Muscle of leg (tissue), 11 donors: ENCODE measurements around the gene GTPBP2. TPM values are rescaled to one million over a fixed set of nuclear protein-coding genes. Genes with fewer than 3 reads are reported as not detected.

ENCODE experiments used
- DNase-seq: peaks from one replicate; pipeline ENCODE4 v3.0.0; 2013
- H3K27ac ChIP-seq: one replicate; pipeline ENCODE4 v1.5.1; 2013; ENCODE audit warnings: mild to moderate bottlenecking, low read length, control low read depth
- H3K27me3 ChIP-seq: one replicate; pipeline ENCODE4 v1.6.1; 2013; ENCODE audit warnings: low read length; ENCODE audit not compliant: control insufficient read depth, insufficient read depth
- H3K36me3 ChIP-seq: one replicate; pipeline ENCODE4 v1.6.1; 2013; ENCODE audit warnings: low read length; ENCODE audit not compliant: control insufficient read depth, insufficient read depth
- H3K4me1 ChIP-seq: one replicate; pipeline ENCODE4 v1.6.1; 2013; ENCODE audit warnings: low read length; ENCODE audit not compliant: control insufficient read depth, insufficient read depth
- H3K4me3 ChIP-seq: one replicate; pipeline ENCODE4 v1.5.1; 2013; ENCODE audit warnings: low read length, control low read depth
- H3K9me3 ChIP-seq: replicated peaks from 2 replicates; pipeline ENCODE4 v1.6.1; 2013; ENCODE audit warnings: low read depth, low read length; ENCODE audit not compliant: control insufficient read depth
- WGBS: methylation state at CpG from one replicate; pipeline ENCODE4 v1.1.5; 2013; ENCODE audit warnings: missing lambda C conversion rate; ENCODE audit not compliant: insufficient coverage; 5-methylcytosine and 5-hydroxymethylcytosine counted together
- polyA plus RNA-seq, 8 donors: library from polyadenylated mRNA; unstranded; fragments of 120-200 nt; gene quantifications; one replicate each; pipeline versions ENCODE4 v1.2.1 to v1.2.3, GENCODE V29; 2013; ENCODE audit warnings: inconsistent platforms in 1 of 8, low replicate concordance in 1 of 8; ENCODE audit not compliant: insufficient read length in 8 of 8, insufficient read depth in 1 of 8
- total RNA-seq: library from RNA; stranded (reverse); fragments of 120-200 nt; gene quantifications from one replicate; pipeline ENCODE4 v1.2.4, GENCODE V29; 2013

Gene GTPBP2
- total and polyA plus RNA-seq, 9 donors = 31.2 to 44.8 (median 37.0) TPM

GRCh38 chr6:43624786-43625288 lies 4.2 kb downstream of the GTPBP2 start:
- 93% methylated on average over 2 of the region's 7 CpGs for WGBS
- H3K36me3 ChIP-seq = peaks cover 73% of the 10 kb centered on the region
- no peak overlapping the region for H3K27ac ChIP-seq
- peaks cover 23% of the 10 kb centered on the region for H3K4me1 ChIP-seq
- no peak for DNase-seq
- H3K27me3 ChIP-seq = no peaks in the 10 kb centered on the region
- H3K4me3 ChIP-seq = no peak overlapping the region
- no peaks in the 10 kb centered on the region for H3K9me3 ChIP-seq

DNA sequence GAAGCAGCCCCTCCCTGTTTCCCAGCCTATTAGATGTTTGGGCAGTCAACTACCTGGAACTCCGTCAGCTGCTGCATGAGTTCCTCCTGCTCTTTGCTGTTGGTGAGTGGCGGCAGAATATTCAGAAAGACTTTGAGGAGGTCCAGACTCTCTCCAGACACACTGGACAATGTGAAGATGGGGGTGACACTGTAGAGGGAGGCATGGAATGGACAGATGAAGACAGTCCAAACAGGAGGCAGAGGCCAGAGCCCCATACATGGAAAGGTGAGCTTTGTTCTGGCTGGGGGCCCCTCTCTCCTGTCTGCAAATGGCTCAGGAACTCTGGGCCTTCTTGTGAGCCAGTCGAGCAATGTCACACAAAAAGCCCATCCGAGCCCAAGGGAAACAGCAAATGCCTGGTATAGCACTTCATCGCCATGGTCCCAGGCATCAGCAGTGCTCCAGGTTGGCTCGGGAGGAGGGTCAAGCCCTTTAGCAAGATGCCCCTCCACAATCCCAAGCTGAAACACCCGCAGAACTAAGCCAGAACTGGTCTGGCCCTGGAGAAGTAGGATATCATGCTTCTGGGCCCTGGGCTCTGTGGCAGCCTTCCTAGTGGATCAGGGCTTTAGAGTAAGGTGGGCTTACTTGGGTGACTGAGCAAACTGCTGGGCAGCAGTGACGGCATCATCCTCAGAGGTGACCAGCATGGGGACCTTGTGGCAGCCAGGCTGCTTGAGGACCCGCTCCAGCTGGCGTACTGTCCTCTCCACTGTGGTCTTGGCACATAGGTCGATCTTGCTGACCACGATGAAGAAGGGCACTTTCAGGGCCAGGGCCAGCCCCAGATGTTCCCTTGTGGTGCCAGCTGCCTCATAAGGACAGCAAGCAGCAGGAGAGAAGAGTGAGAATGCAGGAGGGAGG lies 4.9 kb downstream of the GTPBP2 start:
- DNase-seq = no peak
- Histone ChIP-seq H3K9me3 (no peaks in the 10 kb centered on the region), H3K4me3 (no peak overlapping the region), H3K27me3 (no peaks in the 10 kb centered on the region), H3K27ac (no peak overlapping the region), H3K4me1 (peaks cover 18% of the 10 kb centered on the region), H3K36me3 (peaks cover 75% of the 10 kb centered on the region)
- 92% methylated on average over 8 of the region's 12 CpGs for WGBS

DNA sequence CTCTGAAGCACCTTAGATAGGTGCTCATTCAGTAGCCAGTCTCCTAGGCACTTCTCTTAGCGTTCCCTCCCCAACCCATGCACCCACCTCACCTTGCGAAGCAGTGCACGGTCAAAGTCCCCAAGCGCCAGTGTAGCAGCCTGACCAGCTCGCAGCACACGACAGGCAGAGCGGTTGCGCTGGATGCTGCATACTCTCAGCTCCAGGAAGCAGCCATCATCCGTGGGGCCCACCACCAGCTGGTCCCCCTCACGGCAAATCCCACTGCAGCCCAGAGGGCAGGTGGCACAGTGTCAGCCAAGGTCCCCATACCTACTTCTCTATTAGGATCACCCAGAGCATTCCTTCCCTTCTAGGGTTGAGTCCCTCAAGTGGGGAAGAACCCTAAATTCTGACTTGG lies 6.5 kb downstream of the GTPBP2 start:
- WGBS = 91% methylated on average over 9 of the region's 10 CpGs

DNA sequence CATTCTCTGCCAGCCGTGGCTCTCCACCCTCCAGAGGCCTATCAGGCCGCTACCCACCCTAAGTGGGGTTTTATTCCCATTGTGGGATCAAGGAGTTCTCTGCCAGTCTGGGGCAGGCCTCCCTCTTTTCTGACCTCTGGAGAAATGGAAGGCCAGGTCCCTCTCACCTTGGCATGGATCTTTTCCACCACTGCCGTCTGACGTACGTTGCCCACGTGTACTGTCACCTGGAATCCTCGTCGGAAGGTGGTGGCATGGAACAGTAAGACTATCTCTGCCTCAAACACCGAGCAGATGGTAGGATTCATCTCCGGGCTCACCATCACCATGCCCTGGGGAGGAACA lies 7.3 kb downstream of the GTPBP2 start:
- H3K27ac ChIP-seq = no peak overlapping the region
- H3K4me3 ChIP-seq = no peak overlapping the region
- peaks cover 2% of the 10 kb centered on the region for H3K4me1 ChIP-seq
- H3K9me3 ChIP-seq = no peaks in the 10 kb centered on the region
- DNase-seq = no peak
- peaks cover 70% of the 10 kb centered on the region for H3K36me3 ChIP-seq
- WGBS = 89% methylated on average over 7 of the region's 10 CpGs
- no peaks in the 10 kb centered on the region for H3K27me3 ChIP-seq

More for the DNA sequence above, 6.5 kb downstream of the GTPBP2 start:
- Histone ChIP-seq H3K36me3 (peaks cover 74% of the 10 kb centered on the region), H3K27me3 (no peaks in the 10 kb centered on the region), H3K9me3 (no peaks in the 10 kb centered on the region), H3K4me3 (no peak overlapping the region), H3K27ac (no peak overlapping the region), H3K4me1 (peaks cover 9% of the 10 kb centered on the region)
- DNase-seq = no peak

DNA sequence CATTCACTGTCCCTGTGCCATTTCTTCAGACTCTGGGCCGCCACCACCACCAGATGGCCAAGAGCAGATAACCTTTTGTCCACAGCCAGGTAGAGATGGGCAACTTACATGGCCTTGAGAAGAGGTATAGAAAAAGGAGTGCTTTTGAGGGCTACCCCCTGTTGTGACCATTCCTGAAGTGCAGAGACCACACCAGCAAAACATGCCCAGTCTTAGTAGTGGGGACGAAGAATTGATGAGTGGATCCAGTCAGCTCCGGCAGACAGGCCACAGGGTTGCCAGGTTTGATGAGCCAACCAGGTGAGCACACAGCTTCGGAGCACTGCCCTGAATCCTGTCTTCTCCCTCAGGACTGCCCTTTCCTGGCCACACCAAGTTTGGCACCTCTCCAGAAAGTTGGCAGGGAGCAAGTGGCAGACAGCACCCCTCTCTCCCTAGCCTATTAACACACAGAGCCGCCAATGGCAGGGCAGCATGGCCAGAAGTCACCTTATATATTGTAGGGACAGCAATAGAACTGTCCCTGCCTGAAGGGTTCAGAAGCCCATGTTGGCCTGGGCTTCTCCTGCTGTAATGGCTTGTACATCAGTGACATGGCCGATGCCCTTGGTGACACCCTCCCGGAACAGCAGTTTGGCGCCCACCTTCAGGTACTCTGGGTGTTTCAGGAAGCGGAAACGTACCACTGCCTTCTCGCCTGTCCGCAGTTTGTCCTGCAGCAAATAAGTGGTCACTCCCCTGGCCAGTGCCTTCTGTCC lies 7.8 kb downstream of the GTPBP2 start:
- DNase-seq = no peak
- WGBS = 97% methylated on average over 10 of the region's 12 CpGs

GRCh38 chr6:43616725-43617472 lies 12.2 kb downstream of the GTPBP2 start:
- H3K4me3 ChIP-seq = no peak overlapping the region
- H3K9me3 ChIP-seq = no peaks in the 10 kb centered on the region
- 100% methylated on average over 3 of the region's 9 CpGs for WGBS
- H3K36me3 ChIP-seq = peaks cover 44% of the 10 kb centered on the region
- no peaks in the 10 kb centered on the region for H3K4me1 ChIP-seq
- no peaks in the 10 kb centered on the region for H3K27me3 ChIP-seq
- H3K27ac ChIP-seq = no peak overlapping the region
- DNase-seq = no peak

More for the DNA sequence above, 7.8 kb downstream of the GTPBP2 start:
- H3K4me3 ChIP-seq = no peak overlapping the region
- no peak overlapping the region for H3K27ac ChIP-seq
- H3K4me1 ChIP-seq = no peaks in the 10 kb centered on the region
- H3K36me3 ChIP-seq = peaks cover 68% of the 10 kb centered on the region
- H3K27me3 ChIP-seq = no peaks in the 10 kb centered on the region
- H3K9me3 ChIP-seq = no peaks in the 10 kb centered on the region

- DNase-seq = no peak
- no peaks in the 10 kb centered on the region for H3K9me3 ChIP-seq
- H3K4me1 ChIP-seq = no peaks in the 10 kb centered on the region
- H3K36me3 ChIP-seq = peaks cover 34% of the 10 kb centered on the region
- no peak overlapping the region for H3K27ac ChIP-seq
- H3K4me3 ChIP-seq = no peak overlapping the region
- H3K27me3 ChIP-seq = no peaks in the 10 kb centered on the region
- WGBS = no CpG with 5 or more reads among the region's 3 CpGs
These were observed 14.7 kb downstream of the GTPBP2 start for GRCh38 chr6:43614396-43614730.

DNA sequence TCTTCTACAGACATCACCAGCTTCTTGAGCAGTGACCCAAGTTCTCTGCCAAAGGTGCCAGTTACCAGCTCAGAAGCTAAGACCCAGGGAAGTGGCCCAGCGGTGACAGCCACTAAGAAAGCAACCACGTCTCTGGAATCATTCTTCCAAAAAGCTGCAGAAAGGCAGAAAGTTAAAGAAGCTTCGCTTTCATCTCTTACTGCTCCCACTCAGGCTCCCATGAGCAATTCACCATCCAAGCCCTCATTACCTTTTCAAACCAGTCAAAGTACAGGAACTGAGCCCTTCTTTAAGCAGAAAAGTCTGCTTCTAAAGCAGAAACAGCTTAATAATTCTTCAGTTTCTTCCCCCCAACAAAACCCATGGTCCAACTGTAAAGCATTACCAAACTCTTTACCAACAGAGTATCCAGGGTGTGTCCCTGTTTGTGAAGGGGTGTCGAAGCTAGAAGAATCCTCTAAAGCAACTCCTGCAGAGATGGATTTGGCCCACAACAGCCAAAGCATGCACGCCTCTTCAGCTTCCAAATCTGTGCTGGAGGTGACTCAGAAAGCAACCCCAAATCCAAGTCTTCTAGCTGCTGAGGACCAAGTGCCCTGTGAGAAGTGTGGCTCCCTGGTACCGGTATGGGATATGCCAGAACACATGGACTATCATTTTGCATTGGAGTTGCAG lies 15.2 kb downstream of the GTPBP2 start:
- no peak for DNase-seq
- no peaks in the 10 kb centered on the region for H3K9me3 ChIP-seq
- H3K4me3 ChIP-seq = no peak overlapping the region
- no peaks in the 10 kb centered on the region for H3K27me3 ChIP-seq
- H3K4me1 ChIP-seq = no peaks in the 10 kb centered on the region
- H3K36me3 ChIP-seq = peaks cover 30% of the 10 kb centered on the region
- WGBS = 76% methylated on average over 4 of the region's 6 CpGs
- no peak overlapping the region for H3K27ac ChIP-seq

DNA sequence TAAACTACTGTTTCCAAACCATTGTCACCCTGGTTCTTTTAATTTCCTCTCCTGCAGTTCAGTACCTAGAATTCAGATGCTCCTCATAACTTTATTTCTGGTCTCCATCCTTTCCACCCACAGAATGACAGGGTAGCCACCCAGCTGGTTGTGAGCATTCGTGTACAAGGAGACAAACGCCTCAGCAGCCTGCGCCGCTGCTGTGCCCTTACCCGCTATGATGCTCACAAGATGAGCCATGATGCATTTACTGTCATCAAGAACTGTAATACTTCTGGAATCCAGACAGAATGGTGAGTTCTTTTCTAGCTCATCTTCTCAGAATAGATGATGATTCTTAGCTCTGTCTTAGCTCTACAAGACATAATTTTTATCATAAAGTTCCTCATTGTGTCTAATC lies 18.6 kb downstream of the GTPBP2 start:
- DNase-seq = no peak
- H3K4me1 ChIP-seq = no peaks in the 10 kb centered on the region
- no peak overlapping the region for H3K27ac ChIP-seq
- H3K36me3 ChIP-seq = peaks cover 35% of the 10 kb centered on the region
- H3K9me3 ChIP-seq = no peaks in the 10 kb centered on the region
- WGBS = 98% methylated on average over 5 of the region's 5 CpGs
- no peak overlapping the region for H3K4me3 ChIP-seq
- H3K27me3 ChIP-seq = no peaks in the 10 kb centered on the region
